H1 (cell line): Measurements from ENCODE around the gene POLR3G. TPM values are rescaled to one million over a fixed set of nuclear protein-coding genes. Genes with fewer than 3 reads are reported as not detected.

ENCODE experiments used
- CTCF ChIA-PET: fragments of 300-600 bp; sonication (Branson Sonifier 250); formaldehyde crosslinking; loops from one replicate; lab custom pipeline; 2021; ENCODE audit not compliant: partially characterized antibody; lab: Charles Lee
- POLR2A ChIA-PET: fragments of 300-600 bp; sonication (Branson Sonifier 250); formaldehyde crosslinking; loops from one replicate; lab custom pipeline; 2021; ENCODE audit warnings: inconsistent platforms; ENCODE audit not compliant: partially characterized antibody; lab: Charles Lee
- DNase-seq, 2 experiments: peaks; one replicate each; pipeline versions ENCODE4 v3.0.0 to v3.0.0-alpha.2; 2010 to 2022; ENCODE audit warnings: low spot score in 2 of 2, low read depth in 1 of 2, mixed read lengths in 1 of 2
- FAIRE-seq: peaks from 2 replicates; lab custom pipeline; 2011; peaks lifted over from hg19 to GRCh38; lab: Jason Lieb, UNC
- H2AFZ ChIP-seq: 2 replicates; pipeline ENCODE4 v1.8.1; 2012; ENCODE audit warnings: low read length, inconsistent platforms
- H2AK5ac ChIP-seq: 2 replicates; pipeline ENCODE4 v1.6.1; 2013; ENCODE audit warnings: low read depth, low read length
- H2BK120ac ChIP-seq: replicated peaks from 2 replicates; pipeline ENCODE3; 2013; ENCODE audit warnings: low read depth, low read length, inconsistent platforms
- H2BK12ac ChIP-seq: 2 replicates; pipeline ENCODE4 v1.6.1; 2013; ENCODE audit warnings: low read depth, low read length
- H2BK15ac ChIP-seq: 2 replicates; pipeline ENCODE4 v1.6.1; 2013; ENCODE audit warnings: low read length
- H2BK20ac ChIP-seq: 2 replicates; pipeline ENCODE4 v1.6.1; 2013; ENCODE audit warnings: low read length
- H2BK5ac ChIP-seq: 2 replicates; pipeline ENCODE4 v1.6.1; 2013; ENCODE audit warnings: low read depth, low read length
- H3K14ac ChIP-seq: 2 replicates; pipeline ENCODE4 v1.6.1; 2013; ENCODE audit warnings: inconsistent platforms; ENCODE audit not compliant: insufficient read length
- H3K18ac ChIP-seq: 2 replicates; pipeline ENCODE4 v1.6.1; 2013; ENCODE audit warnings: low read length; ENCODE audit errors: extremely low read depth
- H3K23ac ChIP-seq: 2 replicates; pipeline ENCODE4 v1.6.1; 2013; ENCODE audit warnings: inconsistent platforms; ENCODE audit not compliant: insufficient read length
- H3K23me2 ChIP-seq: 2 replicates; pipeline ENCODE4 v1.6.1; 2013; ENCODE audit warnings: low read depth, low read length
- H3K27ac ChIP-seq: 2 replicates; pipeline ENCODE4 v1.6.1; 2011; ENCODE audit warnings: low read depth, low read length, inconsistent platforms
- H3K27me3 ChIP-seq, 4 experiments: replicated peaks in 1 of 4; 1 replicate in 1 of 4; 2 replicates in 3 of 4; pipeline versions ENCODE4 v1.6.1 to v1.8.1; 2011 to 2013; ENCODE audit warnings: low read length in 3 of 4, mild to moderate bottlenecking in 3 of 4, inconsistent platforms in 2 of 4, mixed read lengths in 2 of 4, moderate library complexity in 1 of 4; ENCODE audit not compliant: control insufficient read depth in 3 of 4, insufficient read depth in 3 of 4; ENCODE audit errors: extremely low read depth in 1 of 4
- H3K36me3 ChIP-seq, 4 experiments: 2 replicates each; pipeline versions ENCODE4 v1.6.1 to v1.8.1; 2011 to 2013; ENCODE audit warnings: mild to moderate bottlenecking in 4 of 4, low read length in 3 of 4, moderate library complexity in 2 of 4, control low read depth in 1 of 4, inconsistent platforms in 1 of 4; ENCODE audit not compliant: insufficient read depth in 4 of 4, control insufficient read depth in 2 of 4
- H3K4ac ChIP-seq: replicated peaks from 2 replicates; pipeline ENCODE3; 2013; ENCODE audit warnings: low read length, low read depth, mixed read lengths, inconsistent platforms; ENCODE audit not compliant: insufficient read length
- H3K4me1 ChIP-seq, 4 experiments: replicated peaks in 1 of 4; 1 replicate in 1 of 4; 2 replicates in 3 of 4; pipeline versions ENCODE4 v1.6.1 to v1.8.1; 2011 to 2013; ENCODE audit warnings: low read length in 3 of 4, inconsistent platforms in 2 of 4, mixed read lengths in 1 of 4; ENCODE audit not compliant: insufficient read depth in 4 of 4, control insufficient read depth in 3 of 4
- H3K4me2 ChIP-seq, 2 experiments: 2 replicates each; pipeline versions ENCODE4 v1.6.1 to v1.8.1; 2011 to 2013; ENCODE audit warnings: low read depth in 2 of 2, low read length in 2 of 2, control low read depth in 1 of 2, inconsistent platforms in 1 of 2, mild to moderate bottlenecking in 1 of 2; ENCODE audit not compliant: insufficient read depth in 1 of 2
- H3K4me3 ChIP-seq, 4 experiments: fragments of 200-600, 300-600 bp in 1 of 4; sonication (generic), shearing (Covaris generic), sonication (Bioruptor Twin) in 1 of 4; 2 replicates each; pipeline versions ENCODE4 v1.5.1 to v1.8.1; 2011 to 2016; ENCODE audit warnings: low read length in 4 of 4, low read depth in 3 of 4, control low read depth in 2 of 4, inconsistent platforms in 2 of 4, mild to moderate bottlenecking in 2 of 4, mixed read lengths in 1 of 4, moderate library complexity in 1 of 4; ENCODE audit not compliant: insufficient read depth in 2 of 4; ENCODE audit errors: extremely low read depth in 1 of 4
- H3K56ac ChIP-seq: replicated peaks from 2 replicates; pipeline ENCODE3; 2013; ENCODE audit warnings: low read depth, mild to moderate bottlenecking, mixed read lengths, low read length, inconsistent platforms; ENCODE audit not compliant: insufficient read length
- H3K79me1 ChIP-seq: 2 replicates; pipeline ENCODE4 v1.6.1; 2013; ENCODE audit warnings: low read depth, low read length, control low read depth
- H3K79me2 ChIP-seq, 2 experiments: 2 replicates each; pipeline versions ENCODE4 v1.6.1 to v1.8.1; 2012 to 2013; ENCODE audit warnings: low read length in 2 of 2, mild to moderate bottlenecking in 2 of 2, inconsistent platforms in 1 of 2; ENCODE audit not compliant: insufficient read depth in 2 of 2, control insufficient read depth in 1 of 2
- H3K9ac ChIP-seq, 4 experiments: replicated peaks in 1 of 4; 1 replicate in 1 of 4; 2 replicates in 3 of 4; pipeline versions ENCODE4 v1.6.1 to v1.8.1; 2011 to 2013; ENCODE audit warnings: low read depth in 3 of 4, low read length in 3 of 4, control low read depth in 2 of 4, mild to moderate bottlenecking in 2 of 4, moderate library complexity in 2 of 4, inconsistent platforms in 1 of 4; ENCODE audit errors: extremely low read depth in 1 of 4
- H3K9me3 ChIP-seq, 2 experiments: 2 replicates each; pipeline versions ENCODE4 v1.6.1 to v1.8.1; 2012 to 2013; ENCODE audit warnings: mild to moderate bottlenecking in 2 of 2, moderate library complexity in 2 of 2, control low read depth in 1 of 2, inconsistent platforms in 1 of 2, low read depth in 1 of 2, low read length in 1 of 2, mixed read lengths in 1 of 2; ENCODE audit not compliant: insufficient read depth in 2 of 2
- H4K20me1 ChIP-seq, 2 experiments: replicated peaks in 1 of 2; 2 replicates each; pipeline versions ENCODE3 to v1.8.1; 2011 to 2013; ENCODE audit warnings: inconsistent platforms in 2 of 2, low read length in 2 of 2, mild to moderate bottlenecking in 1 of 2; ENCODE audit not compliant: insufficient read depth in 2 of 2, control insufficient read depth in 1 of 2
- H4K5ac ChIP-seq: 2 replicates; pipeline ENCODE4 v1.6.1; 2013; ENCODE audit warnings: low read length, low read depth, mixed read lengths, inconsistent platforms; ENCODE audit not compliant: insufficient read length
- H4K8ac ChIP-seq: 2 replicates; pipeline ENCODE4 v1.8.0; 2013; ENCODE audit warnings: mild to moderate bottlenecking, moderate library complexity, low read length, inconsistent platforms; ENCODE audit not compliant: insufficient read depth; ENCODE audit errors: extremely low read depth
- H4K91ac ChIP-seq: replicated peaks from 2 replicates; pipeline ENCODE3; 2013; ENCODE audit warnings: low read length, mixed read lengths, inconsistent platforms; ENCODE audit not compliant: insufficient read length
- BRCA1 ChIP-seq: IDR thresholded peaks from 2 replicates; pipeline ENCODE4 v1.6.1; 2012; ENCODE audit warnings: low read depth, low read length, improper control_type of control experiment
- E2F6 ChIP-seq: IDR thresholded peaks from 2 replicates; pipeline ENCODE4 v1.6.1; 2012; ENCODE audit warnings: inconsistent platforms
- TCF12 ChIP-seq: IDR thresholded peaks from 2 replicates; pipeline ENCODE4 v1.6.1; 2011; ENCODE audit warnings: low read depth, mild to moderate bottlenecking, low read length
- WGBS, 2 experiments: shearing (Covaris generic) in 1 of 2; methylation state at CpG; one replicate each; pipeline versions ENCODE4 v1.1.6 to v1.1.7; 2013 to 2015; ENCODE audit warnings: low lambda C conversion rate in 2 of 2, mixed read lengths in 2 of 2, inconsistent platforms in 1 of 2, low coverage in 1 of 2, missing lambda C conversion rate in 1 of 2; ENCODE audit not compliant: insufficient replicate concordance in 2 of 2, insufficient coverage in 1 of 2, insufficient read length in 1 of 2; ENCODE audit errors: extremely low coverage in 1 of 2, missing lambda C conversion rate in 1 of 2; 5-methylcytosine and 5-hydroxymethylcytosine counted together
- polyA plus RNA-seq, 7 experiments: library from polyadenylated mRNA; depleted of rRNA in 3 of 7; stranded (reverse) in 5 of 7; unstranded in 2 of 7; fragments of >200 nt in 5 of 7; fragments of 200-250 nt in 2 of 7; gene quantifications; 1 replicate in 5 of 7; 2 replicates in 1 of 7; 4 replicates in 1 of 7; pipeline versions ENCODE4 v1.2.1 to v1.2.3, GENCODE V29; 2011 to 2013; ENCODE audit warnings: missing spikeins in 2 of 7, mixed read lengths in 2 of 7
- total RNA-seq: library from RNA; stranded (reverse); fragmentation: NEBNext Ultra II Directional; extraction: Animal tissue kit (Norgen Biotek cat#: 25700); gene quantifications from 2 replicates; pipeline ENCODE4 v1.2.1, GENCODE V29; 2021

The POLR3G gene
- total and polyA plus RNA-seq, 2 of the 8 experiments (the other 6 are each of a cell fraction or from before 2014, with no cell fraction given), result 119 to 179 TPM

GRCh38 chr5:90495146-90495545, 20.5 kb downstream of the POLR3G start:
- no peak for FAIRE-seq
- TF ChIP-seq E2F6, result no peak
- no peak for TF ChIP-seq TCF12
- TF ChIP-seq BRCA1, result no peak

More at GRCh38 chr5:90495146-90495545, 20.5 kb downstream of the POLR3G start:
- no peak overlapping the region for H3K27ac ChIP-seq
- no peak overlapping the region for H2AFZ ChIP-seq
- no peak overlapping the region for H3K4me3 ChIP-seq
- H3K4ac ChIP-seq, result no peak overlapping the region
- no peaks in the 10 kb centered on the region for H3K79me1 ChIP-seq
- H4K91ac ChIP-seq, result no peak overlapping the region
- ChIA-PET CTCF (no interaction called here), POLR2A (no interaction called here)
- H4K8ac ChIP-seq, result no peak overlapping the region
- H3K4me1 ChIP-seq, result no peaks in the 10 kb centered on the region
- H3K4me2 ChIP-seq, result no peak overlapping the region
- no peak overlapping the region for H2BK20ac ChIP-seq
- no peak overlapping the region for H2AK5ac ChIP-seq
- 100% methylated on average over 1 of the region's 1 CpG; no CpG with 5 or more reads in 1 of the 2 experiments for WGBS, 2 experiments
- no peak overlapping the region for H2BK12ac ChIP-seq
- no peak overlapping the region for H2BK15ac ChIP-seq
- H2BK120ac ChIP-seq, result no peak overlapping the region
- no peak overlapping the region for H3K9ac ChIP-seq
- no peaks in the 10 kb centered on the region for H3K23me2 ChIP-seq
- peaks cover 7 to 77% (median 43%) of the 10 kb centered on the region in 4 experiments; a peak in 6 of 8 replicates for H3K36me3 ChIP-seq
- H3K14ac ChIP-seq, result no peak overlapping the region
- no peak overlapping the region for H3K56ac ChIP-seq
- H3K27me3 ChIP-seq, result peaks cover 0 to 2% (median 0%) of the 10 kb centered on the region in 4 experiments; a peak in 1 of 7 replicates
- no peaks in the 10 kb centered on the region for H3K9me3 ChIP-seq
- H3K79me2 ChIP-seq, result peaks cover 0 to 2% of the 10 kb centered on the region in 2 experiments; a peak in 1 of 4 replicates
- H3K18ac ChIP-seq, result no peak overlapping the region
- no peak overlapping the region for H4K5ac ChIP-seq
- no peak for DNase-seq
- no peaks in the 10 kb centered on the region for H4K20me1 ChIP-seq
- H2BK5ac ChIP-seq, result no peak overlapping the region
- no peak overlapping the region for H3K23ac ChIP-seq
